SU-DHL-6 (cell line): ENCODE measurements around the gene WDR18.

Source experiments
- H2AFZ ChIP-seq: fragments of 200-600 bp; sonication (generic); 2 replicates; pipeline ENCODE4 v1.6.1; 2014; ENCODE audit warnings: low read depth, mild to moderate bottlenecking, moderate library complexity, mixed read lengths, antibody characterized with exemption, low read length; ENCODE audit not compliant: severe bottlenecking
- H3F3A ChIP-seq: fragments of 200-600 bp; shearing (Covaris generic); 2 replicates; pipeline ENCODE4 v1.6.0; 2016; ENCODE audit warnings: antibody characterized with exemption, mild to moderate bottlenecking; ENCODE audit not compliant: insufficient read depth
- H3K27ac ChIP-seq: fragments of 200-600 bp; sonication (generic); 2 replicates; pipeline ENCODE4 v1.5.1; 2016; ENCODE audit warnings: low read depth, mild to moderate bottlenecking, low read length, moderate library complexity, mixed read lengths
- H3K27me3 ChIP-seq: fragments of 200-600 bp; sonication (generic), shearing (Covaris generic); 2 replicates; pipeline ENCODE4 v1.6.0; 2014; ENCODE audit warnings: mild to moderate bottlenecking, low read length
- H3K36me3 ChIP-seq: fragments of 200-600 bp; sonication (generic); 2 replicates; pipeline ENCODE4 v1.6.1; 2014; ENCODE audit warnings: mild to moderate bottlenecking, low read length, mixed read lengths
- H3K4me2 ChIP-seq: fragments of 300-600, 200-600 bp; shearing (Covaris generic), sonication (generic); 2 replicates; pipeline ENCODE4 v1.6.0; 2014; ENCODE audit warnings: low read length, low read depth, mild to moderate bottlenecking; ENCODE audit not compliant: poor library complexity, severe bottlenecking
- H3K4me3 ChIP-seq: fragments of 200-600 bp; sonication (generic); 2 replicates; pipeline ENCODE4 v1.5.1; 2014; ENCODE audit warnings: antibody characterized with exemption, low read length, mild to moderate bottlenecking, mixed read lengths; ENCODE audit not compliant: insufficient read depth, poor library complexity, severe bottlenecking
- H3K79me2 ChIP-seq: fragments of 200-600 bp; sonication (generic); 2 replicates; pipeline ENCODE4 v1.6.1; 2014; ENCODE audit warnings: mild to moderate bottlenecking, low read length, moderate library complexity; ENCODE audit not compliant: insufficient read depth
- H3K9ac ChIP-seq: fragments of 200-600 bp; sonication (generic); 2 replicates; pipeline ENCODE4 v1.7.0; 2014; ENCODE audit warnings: mild to moderate bottlenecking, low read length
- H3K9me2 ChIP-seq: fragments of 200-600 bp; sonication (generic); replicated peaks from 2 replicates; pipeline ENCODE4 v1.6.1; 2014; ENCODE audit warnings: low read length; ENCODE audit not compliant: insufficient read depth
- H3K9me3 ChIP-seq: fragments of 200-600 bp; sonication (generic); 2 replicates; pipeline ENCODE4 v1.6.1; 2014; ENCODE audit warnings: low read length, mixed read lengths; ENCODE audit not compliant: insufficient read depth
- H4K20me1 ChIP-seq: fragments of 200-600 bp; sonication (generic); 2 replicates; pipeline ENCODE4 v1.6.1; 2014; ENCODE audit warnings: low read depth, mild to moderate bottlenecking, antibody characterized with exemption, low read length, moderate library complexity, mixed read lengths
- EZH2phosphoT487 ChIP-seq: fragments of 200-600 bp; sonication (generic), shearing (Covaris generic); conservative IDR thresholded peaks from 2 replicates; pipeline ENCODE4 v1.6.1; 2018; ENCODE audit warnings: mild to moderate bottlenecking, antibody characterized with exemption, low read length, moderate library complexity, mixed read lengths
- TF ChIP-seq, protein P1 (sequence below): fragments of 200-600 bp; sonication (generic); IDR thresholded peaks from one replicate; pipeline ENCODE4 v1.5.1; 2017; ENCODE audit warnings: antibody characterized with exemption, mild to moderate bottlenecking, low read length, moderate library complexity; ENCODE audit not compliant: insufficient read depth, poor library complexity, severe bottlenecking

Gene WDR18

DNA sequence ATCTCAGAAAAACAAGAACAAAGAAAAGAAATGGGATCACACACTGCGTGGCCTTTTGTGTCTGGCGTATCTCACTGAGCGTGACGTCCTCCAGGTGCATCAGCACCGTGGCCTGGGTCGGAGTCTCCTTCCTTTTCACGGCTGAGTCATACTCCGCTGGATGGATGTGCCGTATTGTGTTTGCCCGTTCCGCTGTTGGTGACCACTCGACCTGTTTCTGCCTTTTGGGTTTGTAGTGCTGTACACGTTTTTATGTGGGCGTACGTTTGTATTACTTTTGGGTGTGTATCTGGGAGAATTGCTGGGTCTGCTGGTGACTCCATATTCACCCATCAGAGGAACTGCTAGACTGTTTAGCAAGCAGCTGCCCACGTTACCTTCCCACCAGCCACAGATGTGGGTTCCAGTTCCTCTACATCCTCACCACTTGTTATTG lies 46.9 kb upstream of the WDR18 start:
- TF ChIP-seq EZH2phosphoT487, result no peak
- TF ChIP-seq, protein P1, sequence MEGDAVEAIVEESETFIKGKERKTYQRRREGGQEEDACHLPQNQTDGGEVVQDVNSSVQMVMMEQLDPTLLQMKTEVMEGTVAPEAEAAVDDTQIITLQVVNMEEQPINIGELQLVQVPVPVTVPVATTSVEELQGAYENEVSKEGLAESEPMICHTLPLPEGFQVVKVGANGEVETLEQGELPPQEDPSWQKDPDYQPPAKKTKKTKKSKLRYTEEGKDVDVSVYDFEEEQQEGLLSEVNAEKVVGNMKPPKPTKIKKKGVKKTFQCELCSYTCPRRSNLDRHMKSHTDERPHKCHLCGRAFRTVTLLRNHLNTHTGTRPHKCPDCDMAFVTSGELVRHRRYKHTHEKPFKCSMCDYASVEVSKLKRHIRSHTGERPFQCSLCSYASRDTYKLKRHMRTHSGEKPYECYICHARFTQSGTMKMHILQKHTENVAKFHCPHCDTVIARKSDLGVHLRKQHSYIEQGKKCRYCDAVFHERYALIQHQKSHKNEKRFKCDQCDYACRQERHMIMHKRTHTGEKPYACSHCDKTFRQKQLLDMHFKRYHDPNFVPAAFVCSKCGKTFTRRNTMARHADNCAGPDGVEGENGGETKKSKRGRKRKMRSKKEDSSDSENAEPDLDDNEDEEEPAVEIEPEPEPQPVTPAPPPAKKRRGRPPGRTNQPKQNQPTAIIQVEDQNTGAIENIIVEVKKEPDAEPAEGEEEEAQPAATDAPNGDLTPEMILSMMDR, result no peak
- H3K27ac ChIP-seq, result no peak overlapping the region
- no peak overlapping the region for H3K9ac ChIP-seq
- no peaks in the 10 kb centered on the region for H3K9me3 ChIP-seq
- H3F3A ChIP-seq, result no peaks in the 10 kb centered on the region
- no peaks in the 10 kb centered on the region for H3K27me3 ChIP-seq
- H3K4me2 ChIP-seq, result no peak overlapping the region
- no peaks in the 10 kb centered on the region for H3K36me3 ChIP-seq
- H2AFZ ChIP-seq, result no peak overlapping the region
- no peaks in the 10 kb centered on the region for H3K9me2 ChIP-seq
- H3K4me3 ChIP-seq, result no peak overlapping the region
- no peaks in the 10 kb centered on the region for H4K20me1 ChIP-seq
- no peaks in the 10 kb centered on the region for H3K79me2 ChIP-seq

DNA sequence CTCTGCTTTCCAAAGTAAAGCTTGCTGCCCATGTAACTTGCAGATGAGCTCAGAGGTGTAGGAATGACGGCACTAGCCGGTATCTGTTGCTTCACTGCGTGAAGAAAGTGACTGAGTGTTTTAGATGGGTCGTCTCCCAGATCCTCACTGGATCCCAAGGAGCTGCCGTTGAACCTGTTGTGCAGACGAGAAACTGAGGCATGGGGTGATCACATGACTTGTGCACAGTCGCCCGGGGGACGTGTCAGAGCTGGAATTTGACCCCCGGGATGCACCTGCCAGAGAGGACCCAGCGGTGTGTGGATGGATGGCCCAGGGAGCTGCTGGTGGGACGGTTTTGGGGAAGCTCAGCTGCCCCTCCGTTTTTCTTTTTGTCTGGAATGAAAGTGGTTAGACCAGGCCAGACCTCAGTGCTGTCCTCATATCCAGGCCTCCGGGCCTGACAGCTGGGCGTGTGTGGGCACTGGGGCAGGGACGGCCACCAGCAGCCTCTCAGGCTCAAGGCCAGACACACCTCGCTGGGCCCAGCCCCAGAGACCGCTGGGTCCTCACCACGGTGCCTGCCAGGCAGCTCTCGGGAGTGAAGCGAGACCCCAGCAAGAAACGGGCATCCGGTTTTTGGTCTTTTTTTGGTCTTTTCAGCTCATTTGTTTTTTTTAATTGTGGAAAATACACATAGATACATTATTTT lies 45.8 kb upstream of the WDR18 start:
- H3K9me3 ChIP-seq, result no peaks in the 10 kb centered on the region
- H3K27me3 ChIP-seq, result no peaks in the 10 kb centered on the region
- no peaks in the 10 kb centered on the region for H3K36me3 ChIP-seq
- H2AFZ ChIP-seq, result no peak overlapping the region
- no peak overlapping the region for H3K9ac ChIP-seq
- no peaks in the 10 kb centered on the region for H3K9me2 ChIP-seq
- no peaks in the 10 kb centered on the region for H3K79me2 ChIP-seq
- no peak overlapping the region for H3K27ac ChIP-seq
- H3F3A ChIP-seq, result no peaks in the 10 kb centered on the region
- no peak for TF ChIP-seq EZH2phosphoT487
- TF ChIP-seq, protein P1, result no peak
- H3K4me3 ChIP-seq, result no peak overlapping the region
- no peaks in the 10 kb centered on the region for H4K20me1 ChIP-seq
- H3K4me2 ChIP-seq, result no peak overlapping the region

DNA sequence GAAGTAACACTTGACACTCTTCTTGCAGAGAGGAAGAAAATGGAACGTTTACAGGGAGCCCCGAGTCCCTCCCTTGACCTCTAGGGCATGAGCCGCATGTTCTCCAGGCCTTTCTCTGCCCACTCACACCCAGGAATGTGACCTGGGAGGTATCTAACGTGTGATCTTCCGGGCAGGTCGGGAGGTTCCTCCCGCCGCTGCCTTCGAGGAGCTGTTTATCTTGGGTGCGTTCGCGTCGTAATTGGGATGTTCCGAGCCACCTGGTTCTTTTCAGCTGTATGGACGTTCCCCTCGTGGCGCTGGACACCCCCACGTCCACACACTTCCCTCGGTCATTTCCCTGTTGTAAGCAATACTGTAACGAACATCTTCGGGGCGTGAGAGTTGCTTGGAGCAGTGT lies 44.7 kb upstream of the WDR18 start:
- H3K36me3 ChIP-seq, result no peaks in the 10 kb centered on the region
- H3K4me3 ChIP-seq, result no peak overlapping the region
- H4K20me1 ChIP-seq, result no peaks in the 10 kb centered on the region
- H3K27ac ChIP-seq, result no peak overlapping the region
- H3K9ac ChIP-seq, result no peak overlapping the region
- TF ChIP-seq EZH2phosphoT487, result no peak
- TF ChIP-seq, protein P1, result no peak
- no peak overlapping the region for H3K4me2 ChIP-seq
- no peak overlapping the region for H2AFZ ChIP-seq
- H3K79me2 ChIP-seq, result no peaks in the 10 kb centered on the region
- H3F3A ChIP-seq, result no peaks in the 10 kb centered on the region
- H3K9me3 ChIP-seq, result no peaks in the 10 kb centered on the region
- no peaks in the 10 kb centered on the region for H3K27me3 ChIP-seq
- H3K9me2 ChIP-seq, result no peaks in the 10 kb centered on the region
